Subcutaneous abdominal adipose tissue (tissue), 5 donors: ENCODE data around the gene DHRS7.

Experiments used
- H3K27ac ChIP-seq: one replicate; pipeline ENCODE4 v1.7.0; 2013; ENCODE audit warnings: low read depth, mild to moderate bottlenecking, inconsistent platforms, low read length, moderate library complexity
- H3K27me3 ChIP-seq, 5 donors: one replicate each; pipeline ENCODE4 v1.7.0; 2013; ENCODE audit warnings: low read length in 5 of 5, inconsistent platforms in 1 of 5; ENCODE audit not compliant: control insufficient read depth in 5 of 5, insufficient read depth in 4 of 5
- H3K36me3 ChIP-seq, 5 donors: one replicate each; pipeline ENCODE4 v1.7.0; 2013; ENCODE audit warnings: low read length in 5 of 5; ENCODE audit not compliant: control insufficient read depth in 5 of 5, insufficient read depth in 5 of 5
- H3K4me1 ChIP-seq, 5 donors: one replicate each; pipeline ENCODE4 v1.7.0; 2013; ENCODE audit warnings: low read length in 5 of 5, mild to moderate bottlenecking in 3 of 5, moderate library complexity in 1 of 5; ENCODE audit not compliant: control insufficient read depth in 5 of 5, insufficient read depth in 5 of 5
- H3K4me3 ChIP-seq, 5 donors: one replicate each; pipeline ENCODE4 v1.7.0; 2013; ENCODE audit warnings: low read length in 5 of 5, low read depth in 1 of 5
- H3K9ac ChIP-seq, 5 donors: one replicate each; pipeline ENCODE4 v1.7.0; 2013; ENCODE audit warnings: low read length in 5 of 5, mild to moderate bottlenecking in 4 of 5, moderate library complexity in 3 of 5
- H3K9me3 ChIP-seq, 5 donors: one replicate each; pipeline ENCODE4 v1.7.0; 2013; ENCODE audit warnings: low read length in 5 of 5; ENCODE audit not compliant: control insufficient read depth in 5 of 5
- donor health status: healthy.
- donor health status: healthy.
- donor health status: healthy.
- donor health status: healthy.
- donor health status: healthy.

Gene DHRS7

GRCh38 chr14:60184905-60185555 is 19.8 kb upstream of the DHRS7 start:
- Histone ChIP-seq H3K4me3 (no peak overlapping the region), H3K4me1 (peaks cover 0 to 6% (median 4%) of the 10 kb centered on the region in 5 donors), H3K9ac (no peak overlapping the region), H3K27ac (no peak overlapping the region), H3K36me3 (no peaks in the 10 kb centered on the region), H3K9me3 (no peaks in the 10 kb centered on the region), H3K27me3 (no peaks in the 10 kb centered on the region)

GRCh38 chr14:60184146-60184904 is 19.1 kb upstream of the DHRS7 start:
- Histone ChIP-seq H3K36me3 (no peaks in the 10 kb centered on the region), H3K27me3 (no peaks in the 10 kb centered on the region), H3K9me3 (peaks cover 0 to 4% (median 0%) of the 10 kb centered on the region in 5 donors), H3K9ac (peak overlapping the region; percentile 23 to 82 (median 64)), H3K4me1 (peaks cover 0 to 6% (median 4%) of the 10 kb centered on the region in 5 donors), H3K4me3 (peak overlapping the region; percentile 51 to 72 (median 63)), H3K27ac (no peak overlapping the region)

GRCh38 chr14:60183741-60184140 is 18.5 kb upstream of the DHRS7 start:
- Histone ChIP-seq H3K36me3 (no peaks in the 10 kb centered on the region), H3K27me3 (no peaks in the 10 kb centered on the region), H3K4me1 (peaks cover 0 to 6% (median 4%) of the 10 kb centered on the region in 5 donors), H3K4me3 (peak overlapping the region; percentile 51 to 72 (median 63)), H3K9me3 (peaks cover 0 to 4% (median 0%) of the 10 kb centered on the region in 5 donors), H3K27ac (no peak overlapping the region), H3K9ac (peak overlapping the region in 4 of 5 donors; percentile 63 to 82 (median 71))

GRCh38 chr14:60183138-60183537 is 17.9 kb upstream of the DHRS7 start:
- Histone ChIP-seq H3K27ac (no peak overlapping the region), H3K9me3 (peaks cover 0 to 4% (median 0%) of the 10 kb centered on the region in 5 donors), H3K4me1 (peaks cover 0 to 6% (median 4%) of the 10 kb centered on the region in 5 donors), H3K36me3 (no peaks in the 10 kb centered on the region), H3K27me3 (no peaks in the 10 kb centered on the region), H3K4me3 (no peak overlapping the region), H3K9ac (peak overlapping the region in 1 of 5 donors; percentile 63)

GRCh38 chr14:60179431-60179869 is 14.3 kb upstream of the DHRS7 start:
- peaks cover 0 to 6% (median 4%) of the 10 kb centered on the region in 5 donors for H3K4me1 ChIP-seq
- H3K27ac ChIP-seq: no peak overlapping the region
- H3K9ac ChIP-seq: no peak overlapping the region
- H3K4me3 ChIP-seq: no peak overlapping the region
- H3K9me3 ChIP-seq: peaks cover 0 to 4% (median 0%) of the 10 kb centered on the region in 5 donors
- no peaks in the 10 kb centered on the region for H3K36me3 ChIP-seq
- no peaks in the 10 kb centered on the region for H3K27me3 ChIP-seq

- Histone ChIP-seq H3K4me3 (no peak overlapping the region), H3K27ac (no peak overlapping the region), H3K36me3 (no peaks in the 10 kb centered on the region), H3K9me3 (peaks cover 0 to 4% (median 0%) of the 10 kb centered on the region in 5 donors), H3K27me3 (no peaks in the 10 kb centered on the region), H3K4me1 (peaks cover 0 to 3% (median 1%) of the 10 kb centered on the region in 5 donors), H3K9ac (no peak overlapping the region)
Observed at GRCh38 chr14:60178820-60179219, 13.6 kb upstream of the DHRS7 start.

GRCh38 chr14:60178164-60178563 is 13.0 kb upstream of the DHRS7 start:
- Histone ChIP-seq H3K9ac (no peak overlapping the region), H3K9me3 (peaks cover 0 to 4% (median 0%) of the 10 kb centered on the region in 5 donors), H3K27ac (no peak overlapping the region), H3K4me1 (no peaks in the 10 kb centered on the region), H3K4me3 (no peak overlapping the region), H3K27me3 (no peaks in the 10 kb centered on the region), H3K36me3 (no peaks in the 10 kb centered on the region)

- Histone ChIP-seq H3K9ac (no peak overlapping the region), H3K9me3 (peaks cover 0 to 4% (median 0%) of the 10 kb centered on the region in 5 donors), H3K27me3 (no peaks in the 10 kb centered on the region), H3K27ac (no peak overlapping the region), H3K4me3 (no peak overlapping the region), H3K36me3 (no peaks in the 10 kb centered on the region), H3K4me1 (no peaks in the 10 kb centered on the region)
Observed at GRCh38 chr14:60175255-60175902, 10.2 kb upstream of the DHRS7 start.

GRCh38 chr14:60174352-60175254 is 9.4 kb upstream of the DHRS7 start:
- Histone ChIP-seq H3K4me3 (no peak overlapping the region), H3K36me3 (no peaks in the 10 kb centered on the region), H3K27me3 (no peaks in the 10 kb centered on the region)

More at GRCh38 chr14:60174352-60175254, 9.4 kb upstream of the DHRS7 start:
- H3K9me3 ChIP-seq: peaks cover 0 to 2% (median 0%) of the 10 kb centered on the region in 5 donors
- H3K4me1 ChIP-seq: no peaks in the 10 kb centered on the region
- H3K9ac ChIP-seq: no peak overlapping the region
- no peak overlapping the region for H3K27ac ChIP-seq
